ENCODE results near the gene TMEM253.
A peak's percentile ranks its signal among the peaks of the same experiment; 100 is the strongest.

The TMEM253 gene

GRCh38 chr14:21084396-21084795 is 16.5 kb upstream of the TMEM253 start:
- H3K9me3 ChIP-seq (ENCODE audit: insufficient read depth, low read depth, low read length), result no peaks in the 10 kb centered on the region
- no peaks in the 10 kb centered on the region for H3K27me3 ChIP-seq (ENCODE audit: insufficient read depth, low read length)
- H3K14ac ChIP-seq (ENCODE audit: low read length), result no peak overlapping the region
- no peak overlapping the region for H3K27ac ChIP-seq (ENCODE audit: low read depth, low read length)
- no peaks in the 10 kb centered on the region for H3K79me1 ChIP-seq (ENCODE audit: low read length)
- peaks cover 58 to 88% of the 10 kb centered on the region in 2 experiments for H3K36me3 ChIP-seq (ENCODE audit: control insufficient read depth in 1 of 2, insufficient read depth in 2 of 2, low read length in 2 of 2)
- H4K12ac ChIP-seq (ENCODE audit: low read depth, low read length), result no peak overlapping the region
- H2BK5ac ChIP-seq (ENCODE audit: low read depth, low read length, poor library complexity), result no peak overlapping the region
- H3K18ac ChIP-seq (ENCODE audit: low read length), result no peak overlapping the region
- no peak overlapping the region for H3K9ac ChIP-seq (ENCODE audit: low read length)
- no peak overlapping the region for H3K4me3 ChIP-seq (ENCODE audit: low read depth, low read length)
- no peak overlapping the region for H2BK120ac ChIP-seq (ENCODE audit: insufficient read depth, low read length, poor library complexity)
- H3K79me2 ChIP-seq (ENCODE audit: control insufficient read depth, insufficient read depth, low read length, poor library complexity), result no peaks in the 10 kb centered on the region
- no peak overlapping the region for H2BK12ac ChIP-seq (ENCODE audit: low read length)
- no peaks in the 10 kb centered on the region for H3K4me1 ChIP-seq (ENCODE audit: control insufficient read depth in 1 of 2, insufficient read depth in 2 of 2, low read length in 2 of 2)
- H4K91ac ChIP-seq (ENCODE audit: low read depth, low read length), result no peak overlapping the region
- no peak overlapping the region for H4K8ac ChIP-seq (ENCODE audit: low read depth, low read length)
- no peak overlapping the region for H3K4me2 ChIP-seq (ENCODE audit: low read length)
- H3K4ac ChIP-seq (ENCODE audit: low read depth, low read length), result no peak overlapping the region
- no peak overlapping the region for H2AFZ ChIP-seq (ENCODE audit: insufficient read depth, low read length, poor library complexity)
- WGBS (ENCODE audit: extremely low coverage, insufficient coverage, insufficient read length), result no CpG with 5 or more reads among the region's 2 CpGs
- no peak overlapping the region for H2AK5ac ChIP-seq (ENCODE audit: low read length)
- DNase-seq, result no peak
- H3K23ac ChIP-seq (ENCODE audit: low read length), result no peak overlapping the region

DNA sequence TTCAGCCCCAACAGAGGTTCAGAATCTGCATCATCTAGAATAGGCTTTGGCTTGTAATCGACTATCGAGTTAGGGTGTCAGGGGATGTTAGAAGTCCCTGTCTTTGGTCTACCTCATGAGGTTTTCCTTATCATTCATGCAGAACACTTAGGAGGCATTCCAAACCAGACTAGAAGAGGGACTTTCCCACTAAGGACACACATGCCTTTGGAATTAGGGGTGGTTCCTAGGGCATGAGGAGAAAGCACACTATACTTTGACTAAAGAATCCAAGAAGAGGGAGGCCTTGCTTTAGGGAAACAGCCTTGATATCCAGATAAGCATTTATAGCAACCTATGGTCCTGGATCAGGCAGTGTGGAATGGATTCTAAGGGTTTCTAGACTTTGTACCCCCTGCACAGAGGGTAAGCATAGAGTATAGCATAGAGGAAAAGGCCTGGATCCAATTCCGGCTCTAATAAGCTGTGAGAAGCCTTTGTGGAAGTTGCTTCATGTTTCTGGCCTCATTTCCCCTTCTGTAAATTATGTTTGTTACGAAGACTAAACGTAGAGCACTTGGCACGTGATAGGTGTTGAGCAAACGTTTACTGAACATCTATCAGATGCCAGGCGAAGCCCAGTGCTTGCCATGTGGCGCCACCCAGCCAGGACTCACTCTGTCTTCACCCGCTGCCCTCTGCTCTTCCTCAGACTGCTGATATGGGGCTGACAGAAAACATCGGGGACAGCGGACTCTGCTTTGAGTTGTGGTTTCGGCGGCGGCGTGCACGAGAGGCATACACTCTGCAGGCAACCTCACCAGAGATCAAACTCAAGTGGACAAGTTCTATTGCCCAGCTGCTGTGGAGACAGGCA is 15.6 kb upstream of the TMEM253 start:
- H2AK5ac ChIP-seq (ENCODE audit: low read length), result no peak overlapping the region
- H2BK120ac ChIP-seq (ENCODE audit: insufficient read depth, low read length, poor library complexity), result no peak overlapping the region
- no peak overlapping the region for H3K9ac ChIP-seq (ENCODE audit: low read length)
- no peak overlapping the region for H2BK5ac ChIP-seq (ENCODE audit: low read depth, low read length, poor library complexity)
- no peaks in the 10 kb centered on the region for H3K4me1 ChIP-seq (ENCODE audit: control insufficient read depth in 1 of 2, insufficient read depth in 2 of 2, low read length in 2 of 2)
- H2BK12ac ChIP-seq (ENCODE audit: low read length), result no peak overlapping the region
- no peak overlapping the region for H3K4me2 ChIP-seq (ENCODE audit: low read length)
- peak in 1 of 2 donors; percentile 6 for DNase-seq
- H3K14ac ChIP-seq (ENCODE audit: low read length), result no peak overlapping the region
- no peak overlapping the region for H3K4ac ChIP-seq (ENCODE audit: low read depth, low read length)
- H3K79me1 ChIP-seq (ENCODE audit: low read length), result no peaks in the 10 kb centered on the region
- H3K27me3 ChIP-seq (ENCODE audit: insufficient read depth, low read length), result no peaks in the 10 kb centered on the region
- H4K12ac ChIP-seq (ENCODE audit: low read depth, low read length), result no peak overlapping the region
- peaks cover 59 to 87% of the 10 kb centered on the region in 2 experiments for H3K36me3 ChIP-seq (ENCODE audit: control insufficient read depth in 1 of 2, insufficient read depth in 2 of 2, low read length in 2 of 2)
- H3K9me3 ChIP-seq (ENCODE audit: insufficient read depth, low read depth, low read length), result no peaks in the 10 kb centered on the region
- H3K4me3 ChIP-seq (ENCODE audit: low read depth, low read length), result no peak overlapping the region
- H4K91ac ChIP-seq (ENCODE audit: low read depth, low read length), result no peak overlapping the region
- no peak overlapping the region for H3K18ac ChIP-seq (ENCODE audit: low read length)
- H4K8ac ChIP-seq (ENCODE audit: low read depth, low read length), result no peak overlapping the region
- no peak overlapping the region for H3K27ac ChIP-seq (ENCODE audit: low read depth, low read length)
- WGBS (ENCODE audit: extremely low coverage, insufficient coverage, insufficient read length), result no CpG with 5 or more reads among the region's 17 CpGs
- H2AFZ ChIP-seq (ENCODE audit: insufficient read depth, low read length, poor library complexity), result no peak overlapping the region
- no peak overlapping the region for H3K23ac ChIP-seq (ENCODE audit: low read length)
- H3K79me2 ChIP-seq (ENCODE audit: control insufficient read depth, insufficient read depth, low read length, poor library complexity), result no peaks in the 10 kb centered on the region

GRCh38 chr14:21086908-21087293 is 14.0 kb upstream of the TMEM253 start:
- no peak overlapping the region for H2BK120ac ChIP-seq (ENCODE audit: insufficient read depth, low read length, poor library complexity)
- H3K18ac ChIP-seq (ENCODE audit: low read length), result no peak overlapping the region
- H3K27me3 ChIP-seq (ENCODE audit: insufficient read depth, low read length), result no peaks in the 10 kb centered on the region
- H3K27ac ChIP-seq (ENCODE audit: low read depth, low read length), result no peak overlapping the region
- H2BK5ac ChIP-seq (ENCODE audit: low read depth, low read length, poor library complexity), result no peak overlapping the region
- no peak overlapping the region for H4K12ac ChIP-seq (ENCODE audit: low read depth, low read length)
- peaks cover 59 to 84% of the 10 kb centered on the region in 2 experiments for H3K36me3 ChIP-seq (ENCODE audit: control insufficient read depth in 1 of 2, insufficient read depth in 2 of 2, low read length in 2 of 2)
- no peaks in the 10 kb centered on the region for H3K4me1 ChIP-seq (ENCODE audit: control insufficient read depth in 1 of 2, insufficient read depth in 2 of 2, low read length in 2 of 2)
- H4K91ac ChIP-seq (ENCODE audit: low read depth, low read length), result no peak overlapping the region
- no peaks in the 10 kb centered on the region for H3K79me1 ChIP-seq (ENCODE audit: low read length)
- H3K4me2 ChIP-seq (ENCODE audit: low read length), result no peak overlapping the region
- DNase-seq, result no peak
- no peaks in the 10 kb centered on the region for H3K9me3 ChIP-seq (ENCODE audit: insufficient read depth, low read depth, low read length)
- no peak overlapping the region for H3K4ac ChIP-seq (ENCODE audit: low read depth, low read length)
- H3K9ac ChIP-seq (ENCODE audit: low read length), result no peak overlapping the region
- no peak overlapping the region for H2AK5ac ChIP-seq (ENCODE audit: low read length)
- H3K79me2 ChIP-seq (ENCODE audit: control insufficient read depth, insufficient read depth, low read length, poor library complexity), result no peaks in the 10 kb centered on the region
- H3K14ac ChIP-seq (ENCODE audit: low read length), result no peak overlapping the region
- H2BK12ac ChIP-seq (ENCODE audit: low read length), result no peak overlapping the region
- no peak overlapping the region for H2AFZ ChIP-seq (ENCODE audit: insufficient read depth, low read length, poor library complexity)
- H3K4me3 ChIP-seq (ENCODE audit: low read depth, low read length), result no peak overlapping the region
- WGBS (ENCODE audit: extremely low coverage, insufficient coverage, insufficient read length), result no CpG with 5 or more reads among the region's 4 CpGs
- no peak overlapping the region for H3K23ac ChIP-seq (ENCODE audit: low read length)
- no peak overlapping the region for H4K8ac ChIP-seq (ENCODE audit: low read depth, low read length)

DNA sequence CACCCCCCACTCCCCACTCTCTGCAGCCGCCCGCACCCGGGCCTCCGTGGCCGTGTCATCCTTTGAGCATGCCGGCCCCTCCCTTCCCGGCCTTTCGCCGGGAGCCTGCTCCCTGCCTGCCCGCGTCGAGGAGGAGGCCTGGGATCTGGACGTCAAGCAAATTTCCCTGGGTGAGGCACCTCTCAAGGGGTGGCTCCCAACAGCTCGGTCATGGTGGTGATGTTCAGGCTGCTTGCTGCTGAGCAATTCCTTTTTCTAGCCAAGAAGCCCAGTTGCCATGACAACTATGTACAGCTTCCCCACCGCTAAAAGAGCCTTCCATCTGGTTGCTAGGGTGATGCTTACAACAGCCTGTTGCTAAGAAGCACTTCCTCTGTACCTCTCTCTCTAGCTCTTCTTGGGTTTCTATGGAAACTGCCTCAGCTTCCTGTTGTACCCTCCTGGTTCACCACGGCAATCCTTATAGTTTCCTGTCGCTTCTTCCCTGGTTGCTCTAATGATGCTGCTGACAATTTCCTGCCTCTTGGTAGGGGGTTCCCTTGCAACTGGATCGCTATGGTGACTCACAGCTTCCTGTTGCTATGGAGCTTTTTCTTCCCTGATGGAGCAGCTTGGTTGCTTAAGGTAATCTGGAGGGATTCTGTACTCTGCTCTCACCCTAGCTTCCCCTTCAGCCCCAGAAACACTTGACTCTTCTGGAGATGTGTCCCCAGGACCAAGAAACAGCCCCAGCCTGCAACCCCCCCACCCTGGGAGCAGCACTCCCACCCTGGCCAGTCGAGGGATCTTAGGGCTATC is 13.4 kb upstream of the TMEM253 start:
- H2AK5ac ChIP-seq (ENCODE audit: low read length), result no peak overlapping the region

More for the DNA sequence above, 13.4 kb upstream of the TMEM253 start:
- Histone ChIP-seq H2BK5ac (ENCODE audit: low read depth, low read length, poor library complexity) (no peak overlapping the region), H3K14ac (ENCODE audit: low read length) (no peak overlapping the region), H4K12ac (ENCODE audit: low read depth, low read length) (no peak overlapping the region), H3K9ac (ENCODE audit: low read length) (no peak overlapping the region), H4K91ac (ENCODE audit: low read depth, low read length) (no peak overlapping the region), H3K27me3 (ENCODE audit: insufficient read depth, low read length) (no peaks in the 10 kb centered on the region), H3K4me1 (ENCODE audit: control insufficient read depth in 1 of 2, insufficient read depth in 2 of 2, low read length in 2 of 2) (no peaks in the 10 kb centered on the region), H3K79me2 (ENCODE audit: control insufficient read depth, insufficient read depth, low read length, poor library complexity) (no peaks in the 10 kb centered on the region), H3K9me3 (ENCODE audit: insufficient read depth, low read depth, low read length) (no peaks in the 10 kb centered on the region), H4K8ac (ENCODE audit: low read depth, low read length) (no peak overlapping the region), H3K18ac (ENCODE audit: low read length) (no peak overlapping the region), H3K36me3 (ENCODE audit: control insufficient read depth in 1 of 2, insufficient read depth in 2 of 2, low read length in 2 of 2) (peaks cover 58 to 83% of the 10 kb centered on the region in 2 experiments), H3K4me3 (ENCODE audit: low read depth, low read length) (no peak overlapping the region), H3K4ac (ENCODE audit: low read depth, low read length) (no peak overlapping the region), H3K79me1 (ENCODE audit: low read length) (no peaks in the 10 kb centered on the region), H3K4me2 (ENCODE audit: low read length) (no peak overlapping the region), H3K23ac (ENCODE audit: low read length) (no peak overlapping the region), H2AFZ (ENCODE audit: insufficient read depth, low read length, poor library complexity) (no peak overlapping the region), H3K27ac (ENCODE audit: low read depth, low read length) (no peak overlapping the region), H2BK120ac (ENCODE audit: insufficient read depth, low read length, poor library complexity) (no peak overlapping the region), H2BK12ac (ENCODE audit: low read length) (no peak overlapping the region)
- no CpG with 5 or more reads among the region's 19 CpGs for WGBS (ENCODE audit: extremely low coverage, insufficient coverage, insufficient read length)
- DNase-seq, result peak; percentile 22 to 38
